Vagina (tissue), 2 donors: ENCODE data around the gene VAV3. TPM values are rescaled to one million over a fixed set of nuclear protein-coding genes. Genes with fewer than 3 reads are reported as not detected.

Experiments used
- DNase-seq, 2 donors: peaks; one replicate each; pipeline ENCODE4 v3.0.0-alpha.2; 2017; ENCODE audit errors: extremely low spot score in 2 of 2
- H3K27ac ChIP-seq: fragments of 200-600 bp; sonication (generic); one replicate; pipeline ENCODE4 v1.5.1; 2019
- H3K27me3 ChIP-seq: fragments of 200-600 bp; sonication (generic); one replicate; pipeline ENCODE4 v1.5.1; 2019
- H3K36me3 ChIP-seq, 2 donors: fragments of 200-600 bp; sonication (generic); one replicate each; pipeline ENCODE4 v1.5.1; 2017 to 2019
- H3K4me1 ChIP-seq: fragments of 200-600 bp; sonication (generic); one replicate; pipeline ENCODE4 v1.5.1; 2019
- H3K4me3 ChIP-seq, 2 donors: fragments of 200-600 bp; sonication (generic); 1 replicate in 1 of 2; 2 replicates in 1 of 2; pipeline ENCODE4 v1.5.1; 2016 to 2019
- H3K9me3 ChIP-seq: fragments of 200-600 bp; sonication (generic); one replicate; pipeline ENCODE4 v1.5.1; 2019
- CTCF ChIP-seq, 3 experiments: fragments of 450-650 bp in 2 of 3; fragments of 200-600 bp in 1 of 3; sonication (generic) in 1 of 3; IDR thresholded peaks; one replicate each; pipeline ENCODE4 v1.5.1; 2017 to 2019; ENCODE audit warnings: antibody characterized with exemption in 3 of 3, mild to moderate bottlenecking in 2 of 3, moderate library complexity in 2 of 3
- POLR2A ChIP-seq, 2 donors: fragments of 450-650 bp; IDR thresholded peaks; one replicate each; pipeline ENCODE4 v1.6.1; 2017; ENCODE audit warnings: antibody characterized with exemption in 2 of 2, mild to moderate bottlenecking in 2 of 2, moderate library complexity in 2 of 2
- POLR2AphosphoS5 ChIP-seq, 2 donors: sonication (generic); formaldehyde crosslinking; IDR thresholded peaks; one replicate each; pipeline ENCODE4 v1.9.0; 2017; ENCODE audit warnings: antibody characterized with exemption in 2 of 2, mild to moderate bottlenecking in 2 of 2, low read depth in 1 of 2; ENCODE audit not compliant: insufficient read depth in 1 of 2
- intact Hi-C: fragments of 100-400 bp; cut with DNase I; formaldehyde crosslinking; loops from one replicate; pipeline ENCODE4 v1.15.1; 2023
- total RNA-seq: library from RNA; depleted of rRNA; stranded (reverse); fragments of >200 nt; gene quantifications from one replicate; pipeline ENCODE4 v1.2.3, GENCODE V29; 2016

The VAV3 gene
- total RNA-seq, 1 donor from 2014 or later: 67.5 TPM

GRCh38 chr1:107760065-107760464 lies 204.9 kb downstream of the VAV3 start:
- H3K36me3 ChIP-seq: no peaks in the 10 kb centered on the region
- H3K4me1 ChIP-seq: no peaks in the 10 kb centered on the region
- intact Hi-C loops: no loop called here
- DNase-seq: no peak
- no peaks in the 10 kb centered on the region for H3K27me3 ChIP-seq
- H3K9me3 ChIP-seq: no peaks in the 10 kb centered on the region
- no peak overlapping the region for H3K4me3 ChIP-seq
- no peak overlapping the region for H3K27ac ChIP-seq
- no peak for TF ChIP-seq POLR2A (IDR thresholded peaks at IDR 0.05)
- no peak for TF ChIP-seq CTCF (IDR thresholded peaks at IDR 0.05)
- no peak for TF ChIP-seq POLR2AphosphoS5 (IDR thresholded peaks at IDR 0.05; ENCODE audit: insufficient read depth in 1 of 2, low read depth in 1 of 2)

GRCh38 chr1:107750364-107750959 lies 214.5 kb downstream of the VAV3 start:
- intact Hi-C loops: no loop called here

DNA sequence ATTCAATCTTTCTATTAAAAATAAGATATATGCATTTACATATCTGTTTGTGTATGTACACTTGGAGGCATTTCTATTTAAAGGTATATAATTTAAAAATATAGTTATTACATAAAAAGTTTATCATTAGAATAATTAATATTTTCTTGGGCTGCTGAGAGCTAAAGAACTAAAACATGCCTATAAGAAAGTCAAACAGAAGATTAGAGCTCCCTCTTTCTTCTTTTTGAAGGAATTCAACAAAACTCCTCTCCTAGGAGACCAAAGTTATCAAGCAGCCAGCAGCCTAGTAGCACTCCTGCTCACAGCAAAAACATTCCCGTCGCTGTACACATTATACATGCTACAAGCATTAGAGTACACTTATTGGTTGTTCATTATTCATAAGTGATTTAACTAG lies 216.4 kb downstream of the VAV3 start:
- no peak for DNase-seq
- TF ChIP-seq CTCF (IDR thresholded peaks at IDR 0.05) (no peak), POLR2AphosphoS5 (IDR thresholded peaks at IDR 0.05; ENCODE audit: insufficient read depth in 1 of 2, low read depth in 1 of 2) (peak in 1 of 2 donors; percentile 9)
- Histone ChIP-seq H3K27ac (no peak overlapping the region), H3K27me3 (no peaks in the 10 kb centered on the region), H3K9me3 (no peaks in the 10 kb centered on the region), H3K36me3 (no peaks in the 10 kb centered on the region), H3K4me1 (no peaks in the 10 kb centered on the region), H3K4me3 (no peak overlapping the region)
- intact Hi-C loops: no loop called here

More at GRCh38 chr1:107750364-107750959, 214.5 kb downstream of the VAV3 start:
- no peak for DNase-seq
- H3K27me3 ChIP-seq: no peaks in the 10 kb centered on the region
- no peak overlapping the region for H3K27ac ChIP-seq
- H3K9me3 ChIP-seq: no peaks in the 10 kb centered on the region
- TF ChIP-seq CTCF (IDR thresholded peaks at IDR 0.05) (peak in 2 of 3 experiments; percentile 42 to 47), POLR2AphosphoS5 (IDR thresholded peaks at IDR 0.05; ENCODE audit: insufficient read depth in 1 of 2, low read depth in 1 of 2) (peak in 1 of 2 donors; percentile 38), POLR2A (IDR thresholded peaks at IDR 0.05) (no peak)
- no peaks in the 10 kb centered on the region for H3K36me3 ChIP-seq
- H3K4me3 ChIP-seq: no peak overlapping the region
- no peaks in the 10 kb centered on the region for H3K4me1 ChIP-seq

GRCh38 chr1:107741242-107741641 lies 223.7 kb downstream of the VAV3 start:
- no peak for TF ChIP-seq POLR2AphosphoS5 (IDR thresholded peaks at IDR 0.05; ENCODE audit: insufficient read depth in 1 of 2, low read depth in 1 of 2)
- peaks cover 4% of the 10 kb centered on the region for H3K4me1 ChIP-seq
- DNase-seq: no peak
- H3K9me3 ChIP-seq: no peaks in the 10 kb centered on the region
- no peak overlapping the region for H3K27ac ChIP-seq
- intact Hi-C loops: no loop called here
- H3K4me3 ChIP-seq: no peak overlapping the region
- H3K27me3 ChIP-seq: no peaks in the 10 kb centered on the region
- H3K36me3 ChIP-seq: no peaks in the 10 kb centered on the region

- DNase-seq: no peak
- no peak for TF ChIP-seq POLR2AphosphoS5 (IDR thresholded peaks at IDR 0.05; ENCODE audit: insufficient read depth in 1 of 2, low read depth in 1 of 2)
- TF ChIP-seq CTCF (IDR thresholded peaks at IDR 0.05): no peak
- no peak for TF ChIP-seq POLR2A (IDR thresholded peaks at IDR 0.05)
- peaks cover 4% of the 10 kb centered on the region for H3K4me1 ChIP-seq
- H3K9me3 ChIP-seq: no peaks in the 10 kb centered on the region
- H3K27me3 ChIP-seq: no peaks in the 10 kb centered on the region
- no peak overlapping the region for H3K27ac ChIP-seq
- intact Hi-C loops: no loop called here
- H3K4me3 ChIP-seq: no peak overlapping the region
- H3K36me3 ChIP-seq: no peaks in the 10 kb centered on the region
Measured at GRCh38 chr1:107740579-107740978, 224.4 kb downstream of the VAV3 start.
